MM.1S (cell line): ENCODE measurements around the gene ACAA1.

ENCODE experiments used
- DNase-seq: peaks from one replicate; pipeline ENCODE4 v3.0.0-alpha.2; 2015
- H2AFZ ChIP-seq: fragments of 300-600 bp; sonication (generic); 2 replicates; pipeline ENCODE4 v1.6.0; 2016; ENCODE audit warnings: antibody characterized with exemption, low read length
- H3F3A ChIP-seq: fragments of 300-600 bp; sonication (generic); 2 replicates; pipeline ENCODE4 v1.6.1; 2016; ENCODE audit warnings: mild to moderate bottlenecking, antibody characterized with exemption, low read length, moderate library complexity, mixed read lengths; ENCODE audit not compliant: insufficient read depth
- H3K27ac ChIP-seq: fragments of 300-600 bp; sonication (generic); 2 replicates; pipeline ENCODE4 v1.5.1; 2016; ENCODE audit warnings: mild to moderate bottlenecking, low read length
- H3K27me3 ChIP-seq: fragments of 300-600 bp; sonication (generic); replicated peaks from 2 replicates; pipeline ENCODE4 v1.6.0; 2016; ENCODE audit warnings: low read length; ENCODE audit not compliant: insufficient read depth
- H3K36me3 ChIP-seq: fragments of 300-600 bp; sonication (generic); replicated peaks from 2 replicates; pipeline ENCODE4 v1.6.1; 2016; ENCODE audit warnings: mild to moderate bottlenecking, low read length, mixed read lengths; ENCODE audit not compliant: insufficient read depth
- H3K4me1 ChIP-seq: fragments of 300-600 bp; sonication (generic); 2 replicates; pipeline ENCODE4 v1.6.1; 2016; ENCODE audit warnings: low read length, mixed read lengths
- H3K4me2 ChIP-seq: fragments of 300-600 bp; sonication (generic); 2 replicates; pipeline ENCODE4 v1.6.0; 2016; ENCODE audit warnings: low read depth, low read length
- H3K4me3 ChIP-seq: fragments of 300-600 bp; sonication (generic); 2 replicates; pipeline ENCODE4 v1.5.1; 2016; ENCODE audit warnings: low read length, mixed read lengths
- H3K79me2 ChIP-seq: fragments of 300-600 bp; sonication (generic); 2 replicates; pipeline ENCODE4 v1.6.1; 2016; ENCODE audit warnings: mixed run types, low read length, mixed read lengths
- H3K9ac ChIP-seq: fragments of 300-600 bp; sonication (generic); 2 replicates; pipeline ENCODE4 v1.6.1; 2016; ENCODE audit warnings: low read length, mixed read lengths
- H3K9me2 ChIP-seq: fragments of 300-600 bp; sonication (generic); replicated peaks from 2 replicates; pipeline ENCODE4 v1.6.1; 2016; ENCODE audit warnings: mild to moderate bottlenecking, low read length, mixed read lengths; ENCODE audit not compliant: insufficient read depth
- H3K9me3 ChIP-seq: fragments of 300-600 bp; sonication (generic); replicated peaks from 2 replicates; pipeline ENCODE4 v1.6.1; 2016; ENCODE audit warnings: mild to moderate bottlenecking, low read length, mixed read lengths; ENCODE audit not compliant: insufficient read depth
- H4K20me1 ChIP-seq: fragments of 300-600 bp; sonication (generic); 2 replicates; pipeline ENCODE4 v1.6.1; 2016; ENCODE audit warnings: mild to moderate bottlenecking, low read length, moderate library complexity, mixed read lengths; ENCODE audit not compliant: insufficient read depth
- CTCF ChIP-seq: fragments of 300-600 bp; sonication (generic); IDR thresholded peaks from 2 replicates; pipeline ENCODE4 v1.5.1; 2016; ENCODE audit warnings: antibody characterized with exemption, low read length, mixed read lengths
- EZH2 ChIP-seq: fragments of 300-600 bp; sonication (generic); optimal IDR thresholded peaks from 2 replicates; pipeline ENCODE3; 2017; ENCODE audit warnings: low read depth, mild to moderate bottlenecking, antibody characterized with exemption, low read length, mixed read lengths
- EZH2phosphoT487 ChIP-seq: fragments of 300-600 bp; sonication (generic); IDR thresholded peaks from 2 replicates; pipeline ENCODE4 v1.6.1; 2018; ENCODE audit warnings: antibody characterized with exemption, low read length

ACAA1 gene

DNA sequence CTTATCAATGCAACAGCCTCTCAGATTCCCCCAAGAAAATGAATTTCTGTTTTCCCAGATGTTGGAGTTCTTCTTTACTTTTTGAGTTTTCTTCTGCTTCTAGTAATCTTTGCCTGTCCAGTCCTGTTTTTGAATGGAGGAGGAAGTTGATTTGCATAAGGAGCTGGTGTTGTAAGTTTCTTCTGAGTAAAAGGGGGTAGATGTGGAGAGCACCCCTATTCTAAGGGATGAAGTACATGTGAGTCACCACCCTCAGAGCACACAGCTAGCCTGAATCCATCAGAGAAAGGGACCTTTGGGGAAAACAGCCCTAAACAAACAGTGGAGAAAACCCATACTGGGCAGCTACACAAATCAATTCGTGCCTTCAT is 34.5 kb downstream of the ACAA1 start:
- DNase-seq, result no peak
- TF ChIP-seq EZH2, result no peak
- no peak for TF ChIP-seq CTCF
- TF ChIP-seq EZH2phosphoT487, result no peak
- no peak overlapping the region for H3K4me2 ChIP-seq

GRCh38 chr3:38101811-38102443 is 35.0 kb downstream of the ACAA1 start:
- no peaks in the 10 kb centered on the region for H3K27me3 ChIP-seq
- H3K9ac ChIP-seq, result no peak overlapping the region
- no peak for DNase-seq
- H3K9me3 ChIP-seq, result no peaks in the 10 kb centered on the region
- H3K36me3 ChIP-seq, result no peaks in the 10 kb centered on the region
- H3K9me2 ChIP-seq, result no peaks in the 10 kb centered on the region
- H4K20me1 ChIP-seq, result no peaks in the 10 kb centered on the region
- no peak overlapping the region for H2AFZ ChIP-seq
- no peak overlapping the region for H3K27ac ChIP-seq
- no peaks in the 10 kb centered on the region for H3K4me1 ChIP-seq
- no peaks in the 10 kb centered on the region for H3F3A ChIP-seq
- no peak for TF ChIP-seq CTCF
- TF ChIP-seq EZH2, result no peak
- TF ChIP-seq EZH2phosphoT487, result no peak
- no peaks in the 10 kb centered on the region for H3K79me2 ChIP-seq
- no peak overlapping the region for H3K4me3 ChIP-seq
- H3K4me2 ChIP-seq, result no peak overlapping the region

More for the DNA sequence above, 34.5 kb downstream of the ACAA1 start:
- H3K9ac ChIP-seq, result no peak overlapping the region
- H3K4me3 ChIP-seq, result no peak overlapping the region
- H3K79me2 ChIP-seq, result no peaks in the 10 kb centered on the region
- no peaks in the 10 kb centered on the region for H3K4me1 ChIP-seq
- no peaks in the 10 kb centered on the region for H3K9me2 ChIP-seq
- H4K20me1 ChIP-seq, result no peaks in the 10 kb centered on the region
- H3K27ac ChIP-seq, result no peak overlapping the region
- no peaks in the 10 kb centered on the region for H3K9me3 ChIP-seq
- H3K36me3 ChIP-seq, result no peaks in the 10 kb centered on the region
- no peaks in the 10 kb centered on the region for H3F3A ChIP-seq
- H2AFZ ChIP-seq, result no peak overlapping the region
- H3K27me3 ChIP-seq, result no peaks in the 10 kb centered on the region

GRCh38 chr3:38100498-38100897 is 36.4 kb downstream of the ACAA1 start:
- Histone ChIP-seq H3K36me3 (no peaks in the 10 kb centered on the region), H3K9me3 (no peaks in the 10 kb centered on the region), H3K4me1 (no peaks in the 10 kb centered on the region), H3K9ac (no peak overlapping the region), H3K9me2 (no peaks in the 10 kb centered on the region), H2AFZ (no peak overlapping the region), H4K20me1 (no peaks in the 10 kb centered on the region), H3K4me2 (no peak overlapping the region), H3K4me3 (no peak overlapping the region), H3F3A (no peaks in the 10 kb centered on the region), H3K27me3 (no peaks in the 10 kb centered on the region), H3K79me2 (no peaks in the 10 kb centered on the region), H3K27ac (no peak overlapping the region)
- TF ChIP-seq EZH2phosphoT487, result no peak
- no peak for DNase-seq

GRCh38 chr3:38099518-38099917 is 37.4 kb downstream of the ACAA1 start:
- no peak for TF ChIP-seq EZH2
- TF ChIP-seq EZH2phosphoT487, result no peak
- TF ChIP-seq CTCF, result no peak
- Histone ChIP-seq H3K4me3 (no peak overlapping the region), H3K79me2 (no peaks in the 10 kb centered on the region), H3K36me3 (no peaks in the 10 kb centered on the region), H3F3A (no peaks in the 10 kb centered on the region), H3K9me2 (no peaks in the 10 kb centered on the region), H3K27me3 (no peaks in the 10 kb centered on the region), H3K27ac (no peak overlapping the region), H2AFZ (no peak overlapping the region), H4K20me1 (no peaks in the 10 kb centered on the region), H3K4me2 (no peak overlapping the region), H3K9me3 (no peaks in the 10 kb centered on the region), H3K9ac (no peak overlapping the region), H3K4me1 (no peaks in the 10 kb centered on the region)
- no peak for DNase-seq
